ENCODE results near the gene PEF1.

Gene PEF1

DNA sequence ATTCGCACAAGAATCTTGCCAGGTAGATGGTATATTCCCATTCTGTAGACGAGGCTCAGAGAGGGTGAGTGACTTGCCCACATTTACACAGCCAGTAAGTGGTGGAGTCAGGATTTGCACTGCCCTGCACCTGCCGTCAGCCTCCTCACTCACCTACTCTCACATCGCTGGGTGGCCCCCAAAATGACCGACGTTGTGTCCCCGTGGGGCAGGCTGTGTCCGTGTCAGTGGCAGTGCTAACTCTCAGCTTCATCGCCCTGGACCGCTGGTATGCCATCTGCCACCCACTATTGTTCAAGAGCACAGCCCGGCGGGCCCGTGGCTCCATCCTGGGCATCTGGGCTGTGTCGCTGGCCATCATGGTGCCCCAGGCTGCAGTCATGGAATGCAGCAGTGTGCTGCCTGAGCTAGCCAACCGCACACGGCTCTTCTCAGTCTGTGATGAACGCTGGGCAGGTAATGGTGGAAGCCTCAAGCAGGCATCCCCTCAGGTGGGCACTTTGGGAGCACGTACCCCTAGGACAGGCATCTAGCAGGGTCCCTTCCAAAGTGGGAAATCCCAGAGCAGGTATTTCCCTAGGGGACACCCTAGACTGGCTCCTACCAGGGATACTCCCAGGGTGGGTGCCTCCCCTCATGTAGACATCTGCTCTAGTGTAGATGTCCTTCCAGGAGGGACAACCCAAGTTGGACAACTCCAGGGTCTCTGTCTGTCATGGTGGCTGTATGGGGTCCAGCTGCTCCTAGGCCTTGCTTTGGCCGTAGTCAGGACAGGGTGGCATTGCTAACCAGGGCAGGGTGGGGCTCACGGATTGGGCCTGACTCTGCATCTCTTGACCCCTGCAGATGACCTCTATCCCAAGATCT is 23.8 kb downstream of the PEF1 start:
- H3K36me3 ChIP-seq (ENCODE audit: control insufficient read depth, insufficient read depth, low read length) = no peaks in the 10 kb centered on the region

DNA sequence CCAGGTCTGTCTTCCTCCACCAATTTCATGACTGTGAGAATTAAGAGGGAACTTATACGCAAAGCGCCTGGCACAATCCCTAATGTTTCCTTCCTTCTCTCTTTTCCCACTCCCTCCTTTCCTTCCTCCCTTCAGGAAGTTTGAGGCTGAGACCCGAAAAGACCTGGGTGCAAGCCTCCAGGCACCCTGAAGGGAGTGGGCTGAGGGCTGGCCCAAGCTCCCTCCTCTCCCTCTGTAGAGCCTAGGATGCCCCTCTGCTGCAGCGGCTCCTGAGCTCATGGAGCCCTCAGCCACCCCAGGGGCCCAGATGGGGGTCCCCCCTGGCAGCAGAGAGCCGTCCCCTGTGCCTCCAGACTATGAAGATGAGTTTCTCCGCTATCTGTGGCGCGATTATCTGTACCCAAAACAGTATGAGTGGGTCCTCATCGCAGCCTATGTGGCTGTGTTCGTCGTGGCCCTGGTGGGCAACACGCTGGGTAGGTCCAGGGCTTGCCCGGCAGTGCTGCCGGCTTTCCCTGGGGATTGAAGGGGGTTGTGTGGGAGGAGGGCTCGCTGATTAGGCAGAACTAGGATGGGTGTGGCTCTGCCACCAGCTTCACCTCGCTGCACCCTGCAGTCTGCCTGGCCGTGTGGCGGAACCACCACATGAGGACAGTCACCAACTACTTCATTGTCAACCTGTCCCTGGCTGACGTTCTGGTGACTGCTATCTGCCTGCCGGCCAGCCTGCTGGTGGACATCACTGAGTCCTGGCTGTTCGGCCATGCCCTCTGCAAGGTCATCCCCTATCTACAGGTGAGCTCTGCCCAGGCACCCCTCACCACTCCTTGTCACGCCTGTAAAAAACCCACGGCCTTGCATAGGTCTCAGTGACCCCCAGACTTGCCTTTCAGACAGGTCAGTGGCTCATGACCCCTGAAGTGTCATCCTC is 25.5 kb downstream of the PEF1 start:
- Histone ChIP-seq H3K36me3 (ENCODE audit: control insufficient read depth, insufficient read depth, low read length) (no peaks in the 10 kb centered on the region), H3K9me3 (ENCODE audit: control insufficient read depth, low read length) (no peaks in the 10 kb centered on the region), H3K4me1 (ENCODE audit: control insufficient read depth, insufficient read depth, low read length, poor library complexity, severe bottlenecking) (no peaks in the 10 kb centered on the region), H3K4me3 (ENCODE audit: extremely low read depth, insufficient read depth, low read length, poor library complexity, severe bottlenecking) (no peak overlapping the region), H3K27ac (ENCODE audit: low read depth, low read length, severe bottlenecking) (no peak overlapping the region)
- 79 to 86% methylated on average over 20 of the region's 23 CpGs for WGBS, 2 experiments (ENCODE audit: insufficient coverage in 2 of 2)

More for the DNA sequence above, 23.8 kb downstream of the PEF1 start:
- no peak overlapping the region for H3K27ac ChIP-seq (ENCODE audit: low read depth, low read length, severe bottlenecking)
- H3K4me1 ChIP-seq (ENCODE audit: control insufficient read depth, insufficient read depth, low read length, poor library complexity, severe bottlenecking) = peaks cover 7% of the 10 kb centered on the region
- H3K9me3 ChIP-seq (ENCODE audit: control insufficient read depth, low read length) = no peaks in the 10 kb centered on the region
- 93 to 96% methylated on average over 20 of the region's 20 CpGs for WGBS, 2 experiments (ENCODE audit: insufficient coverage in 2 of 2)
- H3K4me3 ChIP-seq (ENCODE audit: extremely low read depth, insufficient read depth, low read length, poor library complexity, severe bottlenecking) = no peak overlapping the region

DNA sequence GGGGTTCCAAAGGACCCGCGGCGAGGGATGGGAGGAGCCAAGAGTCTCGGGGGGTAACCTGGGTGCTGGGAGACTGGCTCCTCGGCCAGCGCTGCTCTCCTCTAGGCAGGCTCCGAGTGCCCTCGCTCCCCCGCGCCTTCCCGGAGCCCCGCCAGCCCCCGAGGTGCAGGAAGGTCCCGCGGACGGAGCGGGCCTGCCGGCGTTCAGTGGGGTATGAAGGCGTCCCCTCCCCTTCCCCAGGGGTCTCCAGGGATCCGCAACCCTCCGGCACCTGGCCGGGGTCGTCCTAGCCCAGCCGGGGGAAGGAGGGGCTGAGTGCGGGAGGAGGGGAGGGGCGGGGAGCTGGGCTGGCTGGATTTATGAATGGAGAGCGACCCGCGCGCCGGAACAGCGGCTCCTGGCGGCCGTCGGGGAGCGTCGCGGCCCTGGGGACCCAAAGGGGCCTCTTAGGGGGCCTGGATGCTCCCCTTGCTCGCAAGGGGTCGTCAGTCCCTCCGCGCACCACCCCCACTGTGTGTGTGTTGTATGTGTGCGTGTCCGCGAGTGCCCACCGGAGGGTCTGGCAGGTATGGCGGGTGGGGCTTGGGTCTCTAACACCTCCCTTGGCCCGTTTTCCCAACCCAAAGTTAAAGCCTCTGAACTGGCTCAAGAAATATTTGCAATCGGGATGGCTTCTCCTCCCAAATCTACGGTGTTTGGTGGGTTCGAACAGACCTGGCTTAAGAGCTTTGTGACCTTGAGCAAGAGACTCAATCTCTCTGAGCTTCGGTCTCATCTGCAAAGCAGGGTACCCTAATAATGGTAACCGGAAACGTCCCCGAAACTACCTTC is 26.5 kb downstream of the PEF1 start:
- Histone ChIP-seq H3K4me1 (ENCODE audit: control insufficient read depth, insufficient read depth, low read length, poor library complexity, severe bottlenecking) (no peaks in the 10 kb centered on the region), H3K4me3 (ENCODE audit: extremely low read depth, insufficient read depth, low read length, poor library complexity, severe bottlenecking) (peak overlapping the region; percentile 58), H3K9me3 (ENCODE audit: control insufficient read depth, low read length) (no peaks in the 10 kb centered on the region), H3K27ac (ENCODE audit: low read depth, low read length, severe bottlenecking) (no peak overlapping the region), H3K36me3 (ENCODE audit: control insufficient read depth, insufficient read depth, low read length) (no peaks in the 10 kb centered on the region)
- 20 to 27% methylated on average over 24 to 35 of the region's 56 CpGs for WGBS, 2 experiments (ENCODE audit: insufficient coverage in 2 of 2)

DNA sequence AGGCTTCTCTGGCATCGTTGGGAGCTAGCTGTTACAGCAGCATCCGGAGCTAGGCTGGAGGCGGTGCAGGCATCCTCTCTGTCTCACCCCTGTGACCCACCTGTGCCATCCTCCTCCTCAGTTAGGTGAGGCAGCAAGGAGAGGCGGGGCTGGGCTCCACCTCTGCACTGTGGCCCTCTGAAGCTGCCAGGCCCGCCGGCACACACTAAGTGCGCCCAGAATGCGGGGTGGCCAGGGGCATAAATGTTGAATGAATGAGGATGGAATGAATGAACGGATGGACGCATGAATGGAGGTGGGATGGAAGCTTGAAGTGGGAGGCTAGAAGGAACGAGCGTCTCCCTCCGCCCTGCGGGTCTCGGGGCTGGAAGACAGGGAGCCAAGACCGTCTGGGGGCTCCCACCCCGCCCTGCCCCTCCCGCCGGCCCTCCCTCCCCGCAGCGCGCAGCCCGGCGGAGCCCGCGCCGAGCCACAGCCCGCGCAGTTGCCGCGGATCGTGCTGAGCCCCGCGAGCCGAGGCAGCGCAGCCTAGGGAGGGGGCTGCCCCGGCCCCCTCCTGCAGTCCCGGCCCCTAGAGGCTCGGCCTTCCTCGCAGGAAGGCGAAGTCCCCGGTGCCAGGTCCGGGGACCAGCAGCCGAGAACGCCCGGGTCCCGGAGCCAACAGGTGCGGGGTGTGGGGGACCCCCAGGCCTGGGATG is 27.3 kb downstream of the PEF1 start, which contains the start of gene HCRTR1:
Gene HCRTR1 (plus strand): TSS at position 472 of the 698 bp plus-strand sequence. CDS start 1,504 bp downstream, outside the sequence.
- Histone ChIP-seq H3K4me3 (ENCODE audit: extremely low read depth, insufficient read depth, low read length, poor library complexity, severe bottlenecking) (peak within 1 kb of the TSS; percentile 58), H3K36me3 (ENCODE audit: control insufficient read depth, insufficient read depth, low read length) (no peaks in the 10 kb centered on the region), H3K27ac (ENCODE audit: low read depth, low read length, severe bottlenecking) (no peak within 1 kb of the TSS), H3K4me1 (ENCODE audit: control insufficient read depth, insufficient read depth, low read length, poor library complexity, severe bottlenecking) (no peaks in the 10 kb centered on the region), H3K9me3 (ENCODE audit: control insufficient read depth, low read length) (no peaks in the 10 kb centered on the region)
- WGBS, 2 experiments (ENCODE audit: insufficient coverage in 2 of 2) = 7 to 11% methylated on average over 23 to 30 of the region's 48 CpGs

DNA sequence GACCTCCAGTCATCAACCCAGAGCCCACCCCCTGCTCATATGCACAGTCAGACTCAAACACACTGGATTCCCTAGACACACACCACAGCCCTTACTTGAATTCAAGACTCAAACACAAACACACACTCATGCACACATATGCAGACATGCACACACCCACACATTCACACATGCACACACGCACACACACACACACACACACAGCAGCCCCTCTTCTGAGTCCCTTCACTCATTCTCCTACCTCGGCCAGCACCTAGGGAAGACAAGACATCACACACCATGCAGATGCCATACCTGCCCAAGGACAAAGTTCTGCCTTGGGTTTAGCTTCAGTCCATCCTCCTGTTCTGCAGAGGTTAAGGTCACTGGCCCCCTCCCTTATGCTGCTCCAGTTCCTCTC is 28.7 kb downstream of the PEF1 start:
- H3K27ac ChIP-seq (ENCODE audit: low read depth, low read length, severe bottlenecking) = no peak overlapping the region
- WGBS, 2 experiments (ENCODE audit: insufficient coverage in 2 of 2) = 36 to 44% methylated on average over 2 of the region's 2 CpGs
- no peaks in the 10 kb centered on the region for H3K4me1 ChIP-seq (ENCODE audit: control insufficient read depth, insufficient read depth, low read length, poor library complexity, severe bottlenecking)
- H3K4me3 ChIP-seq (ENCODE audit: extremely low read depth, insufficient read depth, low read length, poor library complexity, severe bottlenecking) = no peak overlapping the region
- no peaks in the 10 kb centered on the region for H3K36me3 ChIP-seq (ENCODE audit: control insufficient read depth, insufficient read depth, low read length)
- no peaks in the 10 kb centered on the region for H3K9me3 ChIP-seq (ENCODE audit: control insufficient read depth, low read length)

DNA sequence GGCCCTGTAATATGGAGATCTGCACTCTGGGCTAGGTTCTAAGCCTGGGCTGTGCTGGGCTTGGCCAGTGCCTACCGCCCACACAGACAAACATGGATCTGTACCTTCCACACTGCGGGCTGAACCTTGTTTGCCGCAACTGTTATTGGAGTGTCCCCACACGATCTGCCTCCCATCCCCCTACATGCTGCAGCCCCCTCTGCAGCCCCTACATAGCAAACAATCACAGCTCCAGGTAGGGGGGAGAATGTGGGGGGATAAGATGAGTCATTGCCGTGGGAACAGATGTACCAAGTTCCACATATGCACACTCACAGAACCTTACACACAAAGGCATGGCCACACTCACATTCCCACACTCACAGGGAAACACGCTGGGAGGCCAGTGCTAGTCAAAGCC is 29.3 kb downstream of the PEF1 start:
- Histone ChIP-seq H3K27ac (ENCODE audit: low read depth, low read length, severe bottlenecking) (no peak overlapping the region), H3K4me3 (ENCODE audit: extremely low read depth, insufficient read depth, low read length, poor library complexity, severe bottlenecking) (no peak overlapping the region), H3K4me1 (ENCODE audit: control insufficient read depth, insufficient read depth, low read length, poor library complexity, severe bottlenecking) (no peaks in the 10 kb centered on the region), H3K9me3 (ENCODE audit: control insufficient read depth, low read length) (no peaks in the 10 kb centered on the region), H3K36me3 (ENCODE audit: control insufficient read depth, insufficient read depth, low read length) (no peaks in the 10 kb centered on the region)
- 87 to 100% methylated on average over 2 to 3 of the region's 6 CpGs for WGBS, 2 experiments (ENCODE audit: insufficient coverage in 2 of 2)

DNA sequence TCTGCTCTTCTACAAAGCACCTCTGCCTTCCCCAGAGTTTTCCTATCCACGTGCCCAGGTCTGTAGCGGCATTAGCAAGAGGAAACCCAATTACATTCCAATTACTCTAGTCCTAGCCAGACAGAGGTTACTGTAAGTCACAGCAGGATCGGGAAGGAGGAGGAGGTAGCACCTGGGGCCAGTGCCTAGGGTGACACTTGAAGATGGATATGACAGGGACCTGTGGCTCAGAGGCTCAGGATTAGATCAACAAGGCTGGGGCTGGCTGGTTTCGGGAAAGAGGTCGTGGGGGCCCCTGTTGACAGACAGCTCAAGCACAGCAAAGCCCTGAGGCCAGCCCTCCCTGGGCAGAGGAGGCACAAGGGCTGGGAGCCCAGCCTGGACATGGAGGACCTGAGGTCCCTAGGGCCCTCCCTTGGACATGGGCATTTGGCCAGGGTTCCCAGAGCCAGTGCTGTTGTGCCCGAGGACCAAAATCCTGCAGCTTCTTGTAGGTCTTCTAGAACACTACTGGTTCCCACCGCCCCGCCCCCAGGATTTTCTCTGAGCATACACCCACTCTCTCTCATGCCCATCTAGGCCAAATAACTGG is 30.2 kb downstream of the PEF1 start:
- Histone ChIP-seq H3K4me3 (ENCODE audit: extremely low read depth, insufficient read depth, low read length, poor library complexity, severe bottlenecking) (no peak overlapping the region), H3K36me3 (ENCODE audit: control insufficient read depth, insufficient read depth, low read length) (no peaks in the 10 kb centered on the region), H3K27ac (ENCODE audit: low read depth, low read length, severe bottlenecking) (no peak overlapping the region), H3K4me1 (ENCODE audit: control insufficient read depth, insufficient read depth, low read length, poor library complexity, severe bottlenecking) (no peaks in the 10 kb centered on the region), H3K9me3 (ENCODE audit: control insufficient read depth, low read length) (no peaks in the 10 kb centered on the region)
- WGBS, 2 experiments (ENCODE audit: insufficient coverage in 2 of 2) = 76 to 83% methylated on average over 5 to 7 of the region's 8 CpGs

DNA sequence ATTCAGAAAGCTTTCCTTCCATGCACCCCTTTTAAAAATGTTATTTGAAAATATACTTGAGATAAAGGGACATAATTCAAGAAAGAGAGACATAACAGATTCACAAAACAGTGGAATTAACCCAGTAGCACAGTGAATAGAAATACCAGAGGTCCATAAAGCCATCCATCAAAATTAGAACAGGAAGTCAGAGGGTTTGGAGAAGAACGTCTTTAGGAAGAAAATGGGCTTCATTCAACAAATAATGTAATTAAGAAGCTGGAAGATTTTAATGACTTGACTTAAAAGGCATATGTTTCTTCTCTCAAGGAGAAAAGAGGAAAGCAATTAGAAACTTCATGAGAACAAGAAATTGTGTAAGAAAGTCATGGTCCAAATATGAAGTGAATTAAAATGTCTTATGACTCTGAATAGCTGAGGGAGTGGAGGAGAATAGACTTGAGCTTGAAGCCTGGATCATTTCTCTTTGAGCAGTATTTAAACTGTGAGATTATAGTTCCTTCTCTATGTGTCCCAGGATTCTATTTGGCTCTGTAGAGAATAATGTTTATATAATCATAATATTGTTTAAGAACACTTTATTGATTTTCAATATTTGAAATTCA is 35.1 kb downstream of the PEF1 start:
- Histone ChIP-seq H3K4me1 (ENCODE audit: control insufficient read depth, insufficient read depth, low read length, poor library complexity, severe bottlenecking) (no peaks in the 10 kb centered on the region), H3K27ac (ENCODE audit: low read depth, low read length, severe bottlenecking) (no peak overlapping the region), H3K9me3 (ENCODE audit: control insufficient read depth, low read length) (no peaks in the 10 kb centered on the region), H3K4me3 (ENCODE audit: extremely low read depth, insufficient read depth, low read length, poor library complexity, severe bottlenecking) (no peak overlapping the region), H3K36me3 (ENCODE audit: control insufficient read depth, insufficient read depth, low read length) (no peaks in the 10 kb centered on the region)
- no CpG with 5 or more reads among the region's 1 CpG for WGBS, 2 experiments (ENCODE audit: insufficient coverage in 2 of 2)

DNA sequence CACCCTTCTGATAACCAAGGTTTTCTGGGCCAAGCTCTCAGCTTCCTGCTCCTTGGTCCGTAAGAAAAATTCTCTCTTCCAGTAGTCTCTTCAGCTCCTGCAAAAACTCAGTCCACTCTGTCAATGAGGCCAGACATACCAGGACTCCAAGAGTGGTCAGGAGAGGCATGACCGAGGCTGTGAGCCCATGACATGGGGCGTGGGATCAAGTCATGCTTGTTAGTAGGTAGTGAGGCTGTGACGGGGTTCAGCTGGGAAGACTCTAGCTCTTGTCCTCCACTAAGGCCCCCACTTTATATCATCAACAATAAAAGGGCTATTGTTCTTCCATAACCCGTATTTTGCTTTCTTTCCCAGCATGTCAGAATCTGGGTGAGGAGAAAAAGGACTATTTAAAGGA is 37.3 kb downstream of the PEF1 start:
- no peak overlapping the region for H3K4me3 ChIP-seq (ENCODE audit: extremely low read depth, insufficient read depth, low read length, poor library complexity, severe bottlenecking)
- H3K4me1 ChIP-seq (ENCODE audit: control insufficient read depth, insufficient read depth, low read length, poor library complexity, severe bottlenecking) = no peaks in the 10 kb centered on the region
- 100% methylated on average over 1 of the region's 5 CpGs for WGBS, 2 experiments (ENCODE audit: insufficient coverage in 2 of 2)
- H3K27ac ChIP-seq (ENCODE audit: low read depth, low read length, severe bottlenecking) = no peak overlapping the region
- no peaks in the 10 kb centered on the region for H3K9me3 ChIP-seq (ENCODE audit: control insufficient read depth, low read length)
- H3K36me3 ChIP-seq (ENCODE audit: control insufficient read depth, insufficient read depth, low read length) = no peaks in the 10 kb centered on the region
